Kidney epithelial cell (primary cell): ENCODE measurements around the gene ZCCHC18. TPM values are rescaled to one million over a fixed set of nuclear protein-coding genes. Genes with fewer than 3 reads are reported as not detected.

Experiments used
- DNase-seq: peaks from one replicate; pipeline ENCODE4 v3.0.0-alpha.2; 2010; ENCODE audit warnings: low read depth
- H3K27me3 ChIP-seq: 2 replicates; pipeline ENCODE4 v1.6.0; 2011; ENCODE audit warnings: low read length; ENCODE audit not compliant: control insufficient read depth, insufficient read depth
- H3K36me3 ChIP-seq: 2 replicates; pipeline ENCODE4 v1.5.1; 2011; ENCODE audit warnings: low read length; ENCODE audit not compliant: control insufficient read depth, insufficient read depth
- H3K4me3 ChIP-seq: 2 replicates; pipeline ENCODE4 v1.5.1; 2011; ENCODE audit warnings: low read depth, mild to moderate bottlenecking, control low read depth, low read length
- total RNA-seq: library from RNA; depleted of rRNA; stranded (reverse); fragments of >200 nt; gene quantifications from 2 replicates; pipeline ENCODE4 v1.2.3, GENCODE V29; 2015
- TF ChIP-seq, protein P1 (sequence below): IDR thresholded peaks from 2 replicates; pipeline ENCODE4 v1.5.1; 2011; ENCODE audit warnings: mild to moderate bottlenecking, moderate library complexity, low read length, control low read depth, inconsistent platforms; ENCODE audit not compliant: insufficient read depth, poor library complexity, severe bottlenecking

The ZCCHC18 gene
- total RNA-seq, 1 donor from 2014 or later: 1.5 TPM

DNA sequence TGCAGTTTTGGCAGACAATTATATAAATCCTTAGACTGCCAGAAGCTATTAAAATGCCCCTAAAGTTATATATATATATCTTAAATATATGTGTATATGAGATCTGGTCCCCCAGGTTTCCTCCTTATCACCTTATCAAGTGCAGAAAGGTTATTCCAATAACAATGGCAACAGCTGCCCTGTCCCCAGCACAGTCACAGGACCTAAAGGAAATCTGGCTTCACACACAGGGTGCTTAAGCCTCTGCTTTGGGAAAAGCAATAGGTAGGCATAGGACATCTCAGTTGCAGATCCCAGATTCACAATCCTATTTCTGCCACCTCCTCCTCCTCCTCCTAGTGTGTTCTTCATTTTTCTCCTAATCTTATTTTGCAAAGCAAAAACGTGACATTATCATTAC lies 38.7 kb downstream of the ZCCHC18 start:
- no peaks in the 10 kb centered on the region for H3K36me3 ChIP-seq
- TF ChIP-seq, protein P1, sequence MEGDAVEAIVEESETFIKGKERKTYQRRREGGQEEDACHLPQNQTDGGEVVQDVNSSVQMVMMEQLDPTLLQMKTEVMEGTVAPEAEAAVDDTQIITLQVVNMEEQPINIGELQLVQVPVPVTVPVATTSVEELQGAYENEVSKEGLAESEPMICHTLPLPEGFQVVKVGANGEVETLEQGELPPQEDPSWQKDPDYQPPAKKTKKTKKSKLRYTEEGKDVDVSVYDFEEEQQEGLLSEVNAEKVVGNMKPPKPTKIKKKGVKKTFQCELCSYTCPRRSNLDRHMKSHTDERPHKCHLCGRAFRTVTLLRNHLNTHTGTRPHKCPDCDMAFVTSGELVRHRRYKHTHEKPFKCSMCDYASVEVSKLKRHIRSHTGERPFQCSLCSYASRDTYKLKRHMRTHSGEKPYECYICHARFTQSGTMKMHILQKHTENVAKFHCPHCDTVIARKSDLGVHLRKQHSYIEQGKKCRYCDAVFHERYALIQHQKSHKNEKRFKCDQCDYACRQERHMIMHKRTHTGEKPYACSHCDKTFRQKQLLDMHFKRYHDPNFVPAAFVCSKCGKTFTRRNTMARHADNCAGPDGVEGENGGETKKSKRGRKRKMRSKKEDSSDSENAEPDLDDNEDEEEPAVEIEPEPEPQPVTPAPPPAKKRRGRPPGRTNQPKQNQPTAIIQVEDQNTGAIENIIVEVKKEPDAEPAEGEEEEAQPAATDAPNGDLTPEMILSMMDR: no peak
- no peaks in the 10 kb centered on the region for H3K27me3 ChIP-seq
- H3K4me3 ChIP-seq: no peak overlapping the region
- DNase-seq: no peak

- TF ChIP-seq, protein P1: no peak
- DNase-seq: peak; percentile 29
- Histone ChIP-seq H3K4me3 (peak within 1 kb of the TSS; percentile 50), H3K36me3 (no peaks in the 10 kb centered on the region), H3K27me3 (no peaks in the 10 kb centered on the region)
Observed at GRCh38 chrX:104156630-104157529, 44.6 kb downstream of the ZCCHC18 start, which contains the start of gene SLC25A53. Gene SLC25A53, minus strand, starts transcription at chrX:104157009. Its CDS starts 51,752 bp downstream, at chrX:104105257.

Other genes starting within 250 kb of the ZCCHC18 start
- gene TMSB15B, start 149.9 kb upstream of the ZCCHC18 start, total RNA-seq: 9.2 and 16.2 TPM in 2 replicates
- not detected in 2 replicates for gene H2BW1, start 98.8 kb upstream of the ZCCHC18 start, total RNA-seq
- not detected in 2 replicates for gene H2BW2, start 72.6 kb upstream of the ZCCHC18 start, total RNA-seq
- 8.8 and 9.1 TPM in 2 replicates for gene TMSB15C, start 36.3 kb upstream of the ZCCHC18 start, total RNA-seq
- 3.4 and 7.7 TPM in 2 replicates for gene SLC25A53, start 44.5 kb downstream of the ZCCHC18 start, total RNA-seq
- 22.8 and 25.1 TPM in 2 replicates for gene FAM199X, start 53.9 kb downstream of the ZCCHC18 start, total RNA-seq
- not detected in 2 replicates for gene ESX1, start 142.4 kb downstream of the ZCCHC18 start, total RNA-seq